Smooth muscle cell of trachea (primary cell): ENCODE results near the gene NACAD. TPM values are rescaled to one million over a fixed set of nuclear protein-coding genes. Genes with fewer than 3 reads are reported as not detected.

Source experiments
- total RNA-seq: library from RNA; depleted of rRNA; stranded (reverse); fragments of >200 nt; gene quantifications from 2 replicates; pipeline ENCODE4 v1.2.1, GENCODE V29; 2014

NACAD gene, protein sequence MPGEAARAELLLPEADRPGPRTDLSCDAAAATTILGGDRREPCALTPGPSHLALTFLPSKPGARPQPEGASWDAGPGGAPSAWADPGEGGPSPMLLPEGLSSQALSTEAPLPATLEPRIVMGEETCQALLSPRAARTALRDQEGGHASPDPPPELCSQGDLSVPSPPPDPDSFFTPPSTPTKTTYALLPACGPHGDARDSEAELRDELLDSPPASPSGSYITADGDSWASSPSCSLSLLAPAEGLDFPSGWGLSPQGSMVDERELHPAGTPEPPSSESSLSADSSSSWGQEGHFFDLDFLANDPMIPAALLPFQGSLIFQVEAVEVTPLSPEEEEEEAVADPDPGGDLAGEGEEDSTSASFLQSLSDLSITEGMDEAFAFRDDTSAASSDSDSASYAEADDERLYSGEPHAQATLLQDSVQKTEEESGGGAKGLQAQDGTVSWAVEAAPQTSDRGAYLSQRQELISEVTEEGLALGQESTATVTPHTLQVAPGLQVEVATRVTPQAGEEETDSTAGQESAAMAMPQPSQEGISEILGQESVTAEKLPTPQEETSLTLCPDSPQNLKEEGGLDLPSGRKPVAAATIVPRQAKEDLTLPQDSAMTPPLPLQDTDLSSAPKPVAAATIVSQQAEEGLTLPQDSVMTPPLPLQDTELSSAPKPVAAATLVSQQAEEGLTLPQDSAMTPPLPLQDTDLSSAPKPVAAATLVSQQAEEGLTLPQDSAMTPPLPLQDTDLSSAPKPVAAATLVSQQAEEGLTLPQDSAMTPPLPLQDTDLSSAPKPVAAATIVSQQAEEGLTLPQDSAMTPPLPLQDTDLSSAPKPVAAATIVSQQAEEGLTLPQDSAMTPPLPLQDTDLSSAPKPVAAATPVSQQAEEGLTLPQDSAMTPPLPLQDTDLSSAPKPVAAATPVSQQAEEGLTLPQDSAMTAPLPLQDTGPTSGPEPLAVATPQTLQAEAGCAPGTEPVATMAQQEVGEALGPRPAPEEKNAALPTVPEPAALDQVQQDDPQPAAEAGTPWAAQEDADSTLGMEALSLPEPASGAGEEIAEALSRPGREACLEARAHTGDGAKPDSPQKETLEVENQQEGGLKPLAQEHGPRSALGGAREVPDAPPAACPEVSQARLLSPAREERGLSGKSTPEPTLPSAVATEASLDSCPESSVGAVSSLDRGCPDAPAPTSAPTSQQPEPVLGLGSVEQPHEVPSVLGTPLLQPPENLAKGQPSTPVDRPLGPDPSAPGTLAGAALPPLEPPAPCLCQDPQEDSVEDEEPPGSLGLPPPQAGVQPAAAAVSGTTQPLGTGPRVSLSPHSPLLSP (N-terminal part only)
- 5.0 and 5.1 TPM in 2 replicates for total RNA-seq

DNA sequence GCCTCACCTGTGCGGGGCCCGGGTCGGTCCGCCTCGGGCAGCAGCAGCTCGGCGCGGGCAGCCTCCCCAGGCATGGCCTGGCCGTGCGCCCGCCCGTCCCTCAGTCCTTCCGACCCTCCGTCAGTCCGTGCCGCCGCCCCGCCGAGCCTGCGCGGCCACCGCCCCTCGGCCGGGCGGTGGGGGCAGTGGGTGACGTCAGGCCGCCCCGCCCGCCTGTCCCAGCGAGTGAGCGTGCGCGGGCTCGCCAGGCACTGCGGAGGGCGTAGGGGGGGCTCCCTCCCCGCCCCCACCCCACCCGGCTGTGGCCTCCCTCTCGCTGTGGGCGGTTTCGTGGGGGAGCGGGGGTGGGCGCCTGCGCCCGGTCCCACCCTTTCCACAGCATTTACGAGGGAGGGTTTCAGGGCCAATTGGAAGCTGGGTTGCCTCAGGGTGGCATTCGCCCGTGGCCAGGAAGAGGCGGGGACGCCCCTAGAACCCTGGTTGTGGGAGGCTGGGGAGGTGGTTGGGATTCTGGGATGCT is at the start of gene NACAD:
Gene NACAD, minus strand, starts transcription at position 149 of the 520 bp plus-strand sequence. Its CDS starts 75 bp downstream, at position 74.

DNA sequence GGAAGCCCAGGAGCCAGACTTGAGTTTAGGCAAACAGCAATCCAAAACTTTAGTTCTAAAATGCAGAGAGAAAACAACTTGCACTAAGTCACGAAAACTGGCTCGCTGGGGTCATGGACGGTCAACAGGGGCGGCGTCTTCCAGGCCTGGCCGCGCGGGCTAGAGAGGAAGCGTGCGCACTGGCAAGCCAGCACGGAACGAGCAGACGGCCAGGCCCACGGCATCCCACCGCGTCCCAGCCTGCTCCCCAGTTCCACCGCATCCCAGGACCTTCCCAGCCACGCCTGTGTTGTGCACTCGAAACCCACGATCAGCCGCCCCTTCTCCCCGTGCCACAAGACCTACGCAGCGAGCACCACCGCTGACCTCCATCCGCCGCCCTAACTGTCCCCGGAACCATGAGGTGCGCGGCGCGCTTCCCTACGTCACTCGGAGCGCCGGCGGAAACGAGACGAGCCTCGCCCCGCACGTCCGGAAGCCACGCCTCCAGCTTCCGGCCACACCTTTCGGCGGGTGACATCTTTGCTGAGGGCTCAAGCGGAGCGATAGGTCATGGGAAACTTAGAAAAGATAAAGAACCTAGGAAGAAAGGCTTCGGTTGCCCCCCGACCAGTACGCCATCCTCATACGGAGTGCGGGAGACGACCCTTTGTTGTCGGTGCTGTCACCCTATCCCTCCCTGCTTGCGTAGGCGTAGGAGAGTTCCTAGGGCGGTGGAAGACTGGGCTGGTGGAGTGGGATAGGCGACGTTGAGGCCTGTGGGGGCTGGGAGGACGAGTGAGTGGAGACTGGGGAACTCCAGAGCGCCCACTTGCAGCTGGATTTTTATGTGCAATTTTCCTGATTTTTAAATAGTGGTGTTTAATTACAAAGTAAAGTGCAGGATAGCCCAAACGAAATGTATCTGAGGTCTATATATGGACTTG is 22.8 kb upstream of the NACAD start, which contains the start of gene TBRG4:
Gene TBRG4, minus strand, starts transcription at position 400 of the 926 bp plus-strand sequence. CDS start 2,460 bp downstream, outside the sequence.

Other genes starting within 250 kb of the NACAD start
- 136 and 290 TPM in 2 replicates for gene H2AZ2, start 240.9 kb downstream of the NACAD start, total RNA-seq
- gene PURB, start 203.4 kb downstream of the NACAD start, total RNA-seq, result 13.2 and 19.1 TPM in 2 replicates
- under 0.01 TPM in 1 of 2 replicates, not detected in the other for gene MYO1G, start 110.0 kb downstream of the NACAD start, total RNA-seq
- 57.2 and 62.2 TPM in 2 replicates for gene CCM2, start 88.8 kb downstream of the NACAD start, total RNA-seq
- 54.0 and 73.3 TPM in 2 replicates for gene TBRG4, start 22.7 kb upstream of the NACAD start, total RNA-seq
- 0.58 and 1.8 TPM in 2 replicates for gene RAMP3, start 68.8 kb upstream of the NACAD start, total RNA-seq